Aorta (tissue), 5 donors: ENCODE results near the gene RHOB. TPM values are rescaled to one million over a fixed set of nuclear protein-coding genes. Genes with fewer than 3 reads are reported as not detected.

ENCODE experiments used
- ATAC-seq: fragments of 200-7000 bp; cut with Tn5 transposase; one replicate; pipeline ENCODE4 v1.9.1; 2022; ENCODE audit warnings: moderate library complexity; ENCODE audit not compliant: low FRiP score
- DNase-seq, 2 donors: peaks; one replicate each; pipeline ENCODE4 v3.0.0-alpha.2; 2020
- H3K27ac ChIP-seq, 2 donors: one replicate each; pipeline ENCODE4 v1.5.1; 2013; ENCODE audit warnings: low read length in 2 of 2, mild to moderate bottlenecking in 2 of 2, moderate library complexity in 2 of 2, control low read depth in 1 of 2, inconsistent platforms in 1 of 2, low read depth in 1 of 2
- H3K27me3 ChIP-seq, 2 donors: one replicate each; pipeline ENCODE4 v1.6.1; 2013; ENCODE audit warnings: control low read depth in 1 of 2, low read length in 1 of 2, mild to moderate bottlenecking in 1 of 2, moderate library complexity in 1 of 2; ENCODE audit not compliant: insufficient read depth in 2 of 2, control insufficient read depth in 1 of 2
- H3K36me3 ChIP-seq, 2 donors: one replicate each; pipeline ENCODE4 v1.6.1; 2013; ENCODE audit warnings: control low read depth in 1 of 2, low read length in 1 of 2, mild to moderate bottlenecking in 1 of 2; ENCODE audit not compliant: insufficient read depth in 2 of 2, control insufficient read depth in 1 of 2
- H3K4me1 ChIP-seq, 2 donors: one replicate each; pipeline ENCODE4 v1.6.1; 2013; ENCODE audit warnings: low read length in 2 of 2, control low read depth in 1 of 2, mild to moderate bottlenecking in 1 of 2, moderate library complexity in 1 of 2; ENCODE audit not compliant: insufficient read depth in 2 of 2, control insufficient read depth in 1 of 2
- H3K4me3 ChIP-seq, 2 donors: one replicate each; pipeline ENCODE4 v1.5.1; 2013; ENCODE audit warnings: low read length in 2 of 2, control low read depth in 1 of 2, mild to moderate bottlenecking in 1 of 2
- H3K9me3 ChIP-seq: one replicate; pipeline ENCODE4 v1.6.1; 2013; ENCODE audit warnings: mild to moderate bottlenecking, low read length; ENCODE audit not compliant: control insufficient read depth
- WGBS, 2 donors: extraction: QIAGEN DNeasy Blood & Tissue Kit; methylation state at CpG; one replicate each; pipeline ENCODE4 v1.1.7; 2013; 5-methylcytosine and 5-hydroxymethylcytosine counted together
- intact Hi-C, 2 donors: fragments of 100-400 bp; cut with DNase I; formaldehyde crosslinking; loops; one replicate each; pipeline versions ENCODE4 v1.14.2 to v1.15.0; 2022
- polyA plus RNA-seq, 2 donors: library from polyadenylated mRNA; stranded (reverse); fragments of 200-250 nt; gene quantifications; one replicate each; pipeline ENCODE4 v1.2.3, GENCODE V29; 2013
- total RNA-seq, 2 donors: library from RNA; stranded (reverse); fragmentation: NEBNext Ultra II Directional; extraction: Animal tissue kit (Norgen Biotek cat#: 25700); gene quantifications; one replicate each; pipeline ENCODE4 v1.2.1, GENCODE V29; 2021
- donor health status: healthy with polysubstance abuse.
- donor health status: Bipolar disorder and iron deficiency.
- donor health status: DM: no; HTN: no; CAD: no.
- donor health status: DM: no; HTN: no; CAD: no.
- donor health status: DM: yes; HTN: yes; CAD: no.

Gene RHOB
- total and polyA plus RNA-seq, 4 donors: 150 to 1,049 (median 426) TPM

- intact Hi-C loops: loop anchor here in 1 of 2 donors (2.0 kb wide), 1 partner anchor 204 kb away; no protein-coding TSS in a partner anchor
- ATAC-seq: no peak
- peak in 1 of 2 donors; percentile 33 for DNase-seq
- Histone ChIP-seq H3K36me3 (no peaks in the 10 kb centered on the region), H3K4me1 (peaks cover 0 to 3% of the 10 kb centered on the region in 2 donors), H3K9me3 (no peaks in the 10 kb centered on the region), H3K4me3 (no peak overlapping the region), H3K27me3 (no peaks in the 10 kb centered on the region), H3K27ac (peak overlapping the region; percentile 70 to 73)
- 40 to 51% methylated on average over 4 of the region's 4 CpGs for WGBS, 2 donors
These were observed 7.7 kb upstream of the RHOB start for GRCh38 chr2:20439193-20439475.

DNA sequence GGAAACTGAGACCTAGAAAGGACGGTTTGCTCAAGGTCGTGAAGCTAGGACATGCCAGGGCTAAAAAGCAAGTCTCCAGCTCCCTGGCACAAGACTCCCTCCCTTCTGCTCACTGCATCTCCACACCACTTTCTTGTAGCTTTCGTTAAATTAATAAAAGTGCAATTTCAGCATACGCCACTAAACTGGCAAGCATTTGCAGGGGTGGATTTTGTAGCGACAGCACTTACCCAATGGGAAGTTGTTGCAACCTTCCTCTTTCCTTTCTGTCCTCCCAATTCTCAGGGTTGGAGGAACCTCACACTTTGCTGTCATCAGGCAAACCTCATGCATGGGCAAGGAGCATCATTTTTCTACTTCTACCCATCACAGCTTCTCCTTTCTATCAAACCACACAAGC is 7.4 kb upstream of the RHOB start:
- no peak overlapping the region for H3K4me3 ChIP-seq

GRCh38 chr2:20440001-20440560 is 6.8 kb upstream of the RHOB start:
- DNase-seq (no peak), ATAC-seq (no peak)
- peaks cover 0 to 3% of the 10 kb centered on the region in 2 donors for H3K4me1 ChIP-seq
- no peaks in the 10 kb centered on the region for H3K27me3 ChIP-seq
- no peaks in the 10 kb centered on the region for H3K9me3 ChIP-seq
- no peak overlapping the region for H3K4me3 ChIP-seq
- H3K27ac ChIP-seq: no peak overlapping the region
- intact Hi-C loops: no loop called here
- H3K36me3 ChIP-seq: no peaks in the 10 kb centered on the region
- WGBS, 2 donors: 97 to 99% methylated on average over 6 of the region's 6 CpGs

More for the DNA sequence above, 7.4 kb upstream of the RHOB start:
- H3K9me3 ChIP-seq: no peaks in the 10 kb centered on the region
- ATAC-seq (peak; percentile 26), DNase-seq (no peak)
- no peaks in the 10 kb centered on the region for H3K27me3 ChIP-seq
- 86 to 87% methylated on average over 5 of the region's 5 CpGs for WGBS, 2 donors
- H3K36me3 ChIP-seq: no peaks in the 10 kb centered on the region
- intact Hi-C loops: loop anchor here in 1 of 2 donors (2.0 kb wide), 1 partner anchor 203 kb away; no protein-coding TSS in a partner anchor
- H3K27ac ChIP-seq: peak overlapping the region; percentile 64 to 70
- H3K4me1 ChIP-seq: peaks cover 0 to 3% of the 10 kb centered on the region in 2 donors

DNA sequence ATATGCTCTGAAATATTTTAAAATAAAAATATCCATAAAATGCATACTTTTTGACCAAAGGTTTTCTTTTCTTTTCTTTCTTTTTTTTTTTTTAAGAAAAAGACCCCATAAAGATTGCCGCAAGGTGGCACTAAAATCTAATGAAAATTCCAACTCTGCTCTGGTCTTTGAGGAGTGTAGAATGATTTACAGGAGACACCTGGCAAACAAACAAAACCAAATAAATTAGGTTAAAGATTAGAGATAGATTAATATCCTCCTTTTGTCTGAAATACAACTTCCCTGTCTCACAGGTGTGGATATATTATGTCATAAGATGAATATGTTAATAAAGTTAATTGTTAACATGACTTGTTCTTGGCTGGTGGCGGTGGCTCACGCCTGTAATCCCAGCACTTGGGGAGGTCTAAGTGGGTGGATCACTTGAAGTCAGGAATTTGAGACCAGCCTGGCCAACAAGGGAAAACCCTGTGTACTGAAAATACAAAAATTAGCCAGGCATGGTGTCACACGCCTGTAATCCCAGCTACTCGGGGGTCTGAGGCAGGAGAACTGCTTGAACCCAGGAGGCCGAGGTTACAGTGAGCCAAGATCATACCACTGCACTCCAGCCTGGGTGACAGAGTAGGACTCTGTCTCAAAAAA is 3.5 kb upstream of the RHOB start:
- ATAC-seq (no peak), DNase-seq (no peak)
- Histone ChIP-seq H3K4me3 (no peak overlapping the region), H3K27me3 (no peaks in the 10 kb centered on the region), H3K27ac (peak overlapping the region; percentile 69 to 81), H3K36me3 (no peaks in the 10 kb centered on the region), H3K4me1 (peaks cover 0 to 3% of the 10 kb centered on the region in 2 donors), H3K9me3 (no peaks in the 10 kb centered on the region)
- intact Hi-C loops: no loop called here
- WGBS, 2 donors: 6 to 9% methylated on average over 6 of the region's 6 CpGs

DNA sequence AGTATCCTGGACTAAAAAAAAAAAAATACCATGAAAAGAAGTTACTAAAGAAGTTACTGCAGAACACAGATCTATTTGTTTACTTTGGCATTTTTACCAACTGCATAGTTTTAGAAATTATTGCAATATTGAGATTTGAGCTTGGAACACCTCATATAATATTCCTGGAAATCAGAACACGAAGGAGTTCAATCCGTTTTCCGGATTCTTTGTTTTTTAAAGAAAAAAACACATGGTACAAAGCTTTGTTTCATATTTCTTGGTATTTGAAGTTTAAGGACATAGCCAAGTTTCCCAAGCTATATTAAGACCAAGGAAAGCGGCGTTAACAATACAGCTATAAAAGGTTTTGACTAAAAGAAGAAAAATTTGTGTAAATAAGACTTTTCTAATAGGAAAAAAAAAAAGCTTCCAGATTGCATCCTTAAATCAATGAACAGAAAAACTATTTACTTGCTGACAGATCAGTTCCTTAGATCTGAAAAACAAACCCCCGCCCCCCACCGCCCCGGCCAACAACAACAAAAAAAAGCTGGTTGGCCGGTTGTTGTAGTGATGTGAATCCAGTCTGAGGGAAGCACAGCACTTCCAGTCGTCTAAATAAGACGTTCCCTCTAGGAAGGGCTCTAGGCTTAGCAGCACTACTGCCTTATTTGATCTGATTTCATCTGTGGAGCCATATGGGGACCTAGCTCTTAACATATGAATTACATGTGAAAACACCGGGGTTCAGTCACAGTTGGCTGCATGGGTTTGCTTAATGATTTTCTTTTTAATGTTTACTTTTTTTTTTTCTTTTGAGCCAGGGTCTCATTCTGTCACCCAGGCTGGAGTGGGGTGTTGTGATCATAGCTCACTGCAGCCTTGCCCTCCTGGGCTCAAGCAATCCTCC is 2.5 kb upstream of the RHOB start:
- Histone ChIP-seq H3K27ac (peak overlapping the region; percentile 69 to 81), H3K36me3 (no peaks in the 10 kb centered on the region), H3K4me3 (no peak overlapping the region), H3K9me3 (no peaks in the 10 kb centered on the region), H3K4me1 (peaks cover 0 to under 1% of the 10 kb centered on the region in 2 donors), H3K27me3 (no peaks in the 10 kb centered on the region)
- ATAC-seq (no peak), DNase-seq (peak in 1 of 2 donors; percentile 71)
- intact Hi-C loops: loop anchor here (1.0 to 2.0 kb wide), 2 partner anchors 190 to 197 kb away; no protein-coding TSS in a partner anchor
- WGBS, 2 donors: 3 to 6% methylated on average over 12 of the region's 12 CpGs

DNA sequence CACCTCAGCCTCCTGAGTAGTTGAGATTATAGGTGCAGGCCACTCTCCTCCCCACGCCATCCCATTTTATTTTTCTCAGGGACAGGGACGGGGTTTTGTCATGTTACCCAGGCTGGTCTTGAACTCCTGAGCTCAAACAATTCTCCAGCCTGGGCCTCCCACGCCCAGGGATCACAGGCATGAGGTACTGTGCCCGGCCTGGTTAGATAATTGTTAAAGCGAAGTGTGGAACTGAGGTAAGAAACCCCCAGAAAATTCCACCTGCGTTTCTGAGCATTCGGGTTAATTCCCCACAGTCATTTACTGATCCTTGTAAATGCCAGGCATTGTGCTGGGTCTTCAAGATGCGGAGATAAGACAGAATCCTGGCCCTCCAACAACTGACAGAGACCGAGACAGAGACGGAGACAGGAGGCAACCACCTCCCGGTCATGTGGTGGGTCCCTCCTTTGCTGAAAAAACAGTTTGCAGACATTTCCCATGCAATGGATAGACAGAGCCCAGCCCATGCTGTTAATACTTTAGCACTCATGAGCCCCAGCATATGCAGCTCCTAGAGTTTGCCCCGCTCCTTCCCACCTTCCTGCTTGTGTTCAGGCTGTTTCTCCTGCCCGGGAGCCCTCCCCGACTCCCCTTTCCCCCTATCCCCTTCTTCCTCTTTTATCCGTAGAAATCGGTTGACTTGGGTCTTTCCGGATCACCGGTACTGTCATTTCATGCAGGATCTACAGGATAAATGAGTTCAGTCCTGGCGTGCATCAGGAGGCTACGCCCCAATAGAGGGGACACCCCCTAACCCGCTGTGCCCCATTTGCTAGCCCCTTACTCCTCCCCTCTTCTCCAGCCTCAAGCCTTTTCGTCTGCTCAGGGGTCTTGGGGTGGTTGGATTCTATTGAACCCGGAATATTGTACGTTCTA is 1.6 kb upstream of the RHOB start:
- WGBS, 2 donors: 65 to 66% methylated on average over 24 of the region's 24 CpGs
- H3K4me3 ChIP-seq: peak overlapping the region; percentile 15 to 41
- DNase-seq (no peak), ATAC-seq (no peak)
- no peaks in the 10 kb centered on the region for H3K9me3 ChIP-seq
- intact Hi-C loops: loop anchor here (1.0 to 5.0 kb wide), 4 partner anchors 33 to 196 kb away; no protein-coding TSS in a partner anchor
- H3K27ac ChIP-seq: peak overlapping the region; percentile 68 to 86
- H3K27me3 ChIP-seq: no peaks in the 10 kb centered on the region
- no peaks in the 10 kb centered on the region for H3K36me3 ChIP-seq
- no peaks in the 10 kb centered on the region for H3K4me1 ChIP-seq

- Histone ChIP-seq H3K4me3 (peak overlapping the region; percentile 56 to 73), H3K27ac (peak overlapping the region; percentile 72 to 85), H3K4me1 (no peaks in the 10 kb centered on the region), H3K9me3 (no peaks in the 10 kb centered on the region), H3K27me3 (no peaks in the 10 kb centered on the region), H3K36me3 (no peaks in the 10 kb centered on the region)
- ATAC-seq (no peak), DNase-seq (no peak)
- 2% methylated on average over 41 to 42 of the region's 42 CpGs for WGBS, 2 donors
- intact Hi-C loops: loop anchor here (5.0 kb wide), 2 partner anchors 34 to 171 kb away; no protein-coding TSS in a partner anchor
These were observed 488 bp upstream of the RHOB start for GRCh38 chr2:20446255-20446916.
